G401.6 (cell line): ENCODE results near the gene TENM4.

Source experiments
- FAIRE-seq: peaks from 2 replicates; lab custom pipeline; 2012; peaks lifted over from hg19 to GRCh38; lab: Jason Lieb, UNC

TENM4 gene

GRCh38 chr11:78802058-78802761, 638.6 kb downstream of the TENM4 start:
- no peak for FAIRE-seq

GRCh38 chr11:78801161-78801884, 639.5 kb downstream of the TENM4 start:
- FAIRE-seq: no peak

- no peak for FAIRE-seq
These were observed 640.1 kb downstream of the TENM4 start for GRCh38 chr11:78800756-78801155.

- no peak for FAIRE-seq
These were observed 640.6 kb downstream of the TENM4 start for GRCh38 chr11:78800096-78800690.

GRCh38 chr11:78798663-78799062, 642.2 kb downstream of the TENM4 start:
- no peak for FAIRE-seq

- FAIRE-seq: no peak
These were observed 643.3 kb downstream of the TENM4 start for GRCh38 chr11:78797559-78797958.

GRCh38 chr11:78796956-78797355, 643.9 kb downstream of the TENM4 start:
- FAIRE-seq: no peak

GRCh38 chr11:78795621-78796261, 645.1 kb downstream of the TENM4 start:
- FAIRE-seq: no peak

- no peak for FAIRE-seq
These were observed 648.9 kb downstream of the TENM4 start for GRCh38 chr11:78791964-78792363.

GRCh38 chr11:78791254-78791653, 649.6 kb downstream of the TENM4 start:
- FAIRE-seq: no peak

GRCh38 chr11:78790784-78791183, 650.0 kb downstream of the TENM4 start:
- no peak for FAIRE-seq

GRCh38 chr11:78789375-78789774, 651.5 kb downstream of the TENM4 start:
- FAIRE-seq: no peak

- no peak for FAIRE-seq
These were observed 652.3 kb downstream of the TENM4 start for GRCh38 chr11:78788533-78788932.

GRCh38 chr11:78787696-78788095, 653.1 kb downstream of the TENM4 start:
- no peak for FAIRE-seq

GRCh38 chr11:78786746-78787145, 654.1 kb downstream of the TENM4 start:
- no peak for FAIRE-seq

- FAIRE-seq: no peak
These were observed 654.7 kb downstream of the TENM4 start for GRCh38 chr11:78786086-78786485.

- FAIRE-seq: no peak
These were observed 656.3 kb downstream of the TENM4 start for GRCh38 chr11:78784321-78785061.

- FAIRE-seq: no peak
These were observed 657.0 kb downstream of the TENM4 start for GRCh38 chr11:78783846-78784245.

- FAIRE-seq: no peak
These were observed 657.5 kb downstream of the TENM4 start for GRCh38 chr11:78783301-78783700.

GRCh38 chr11:78782725-78783124, 658.1 kb downstream of the TENM4 start:
- FAIRE-seq: no peak

GRCh38 chr11:78780889-78781288, 659.9 kb downstream of the TENM4 start:
- FAIRE-seq: no peak

GRCh38 chr11:78773492-78773891, 667.3 kb downstream of the TENM4 start:
- FAIRE-seq: no peak
